ENCODE data around the gene P2RY11. TPM values are rescaled to one million over a fixed set of nuclear protein-coding genes. Genes with fewer than 3 reads are reported as not detected.

The P2RY11 gene
- total and polyA plus RNA-seq, 2 of the 4 experiments (the other 2 are of a cell fraction): 0.54 to 4.5 TPM

GRCh38 chr19:10100163-10100785, 11.2 kb upstream of the P2RY11 start:
- intact Hi-C loops (cut with micrococcal nuclease): no loop called here
- H2BK120ac ChIP-seq (ENCODE audit: low read depth, low read length): no peak overlapping the region
- ChIA-PET CTCF (interaction anchor here (1.8 kb wide), 1 partner anchor 150 kb away, joined by 4 read pairs; no protein-coding TSS in a partner anchor), POLR2A (ENCODE audit: unreplicated experiment) (no interaction called here)
- H3K18ac ChIP-seq (ENCODE audit: low read depth, low read length): no peak overlapping the region
- no peaks in the 10 kb centered on the region for H3K9me1 ChIP-seq (ENCODE audit: insufficient read depth, low read length)
- H2BK15ac ChIP-seq (ENCODE audit: low read depth, low read length): no peak overlapping the region
- H3K36me3 ChIP-seq (ENCODE audit: control insufficient read depth, insufficient read depth, low read length): no peaks in the 10 kb centered on the region
- no peak overlapping the region for H4K8ac ChIP-seq (ENCODE audit: low read depth in 2 of 2, low read length in 2 of 2)
- DNase-seq (no peak), ATAC-seq (ENCODE audit: low read depth) (no peak)
- H3K9ac ChIP-seq (ENCODE audit: low read depth, low read length): no peak overlapping the region
- no peak for TF ChIP-seq USF2 (IDR thresholded peaks at IDR 0.05; ENCODE audit: low read depth, low read length)
- TF ChIP-seq RFX5 (IDR thresholded peaks at IDR 0.05; ENCODE audit: low read depth, low read length): no peak
- TF ChIP-seq FOS (IDR thresholded peaks at IDR 0.05; ENCODE audit: low read depth, low read length): no peak
- no peak for TF ChIP-seq NFE2L2 (IDR thresholded peaks at IDR 0.05; ENCODE audit: low read depth, low read length)
- no peaks in the 10 kb centered on the region for H4K20me1 ChIP-seq (ENCODE audit: insufficient read depth, low read length)
- no peak overlapping the region for H2BK20ac ChIP-seq (ENCODE audit: low read depth, low read length)
- no peak overlapping the region for H2AK5ac ChIP-seq (ENCODE audit: low read depth, low read length)
- H3K56ac ChIP-seq (ENCODE audit: extremely low read depth, insufficient read depth, low read length): no peak overlapping the region
- no peak overlapping the region for H4K5ac ChIP-seq (ENCODE audit: low read depth, low read length)
- no TSS peak for BruUV-seq (replicated peaks)
- H3K27me3 ChIP-seq (ENCODE audit: control insufficient read depth, insufficient read depth, low read length): no peaks in the 10 kb centered on the region
- no peak overlapping the region for H2BK5ac ChIP-seq (ENCODE audit: low read depth, low read length, poor library complexity, severe bottlenecking)
- no peaks in the 10 kb centered on the region for H3K9me3 ChIP-seq (ENCODE audit: control insufficient read depth, insufficient read depth, low read length)
- no peak overlapping the region for H3K23ac ChIP-seq (ENCODE audit: low read depth, low read length)
- dilution Hi-C loops (cut with HindIII; ENCODE audit: low sequenced_read_pairs, unreplicated experiment): no loop called here
- WGBS, 2 experiments (ENCODE audit: extremely low coverage in 2 of 2, insufficient read length in 1 of 2): 100% methylated on average over 1 of the region's 5 CpGs; no CpG with 5 or more reads in 1 of the 2 experiments
- H3K4ac ChIP-seq (ENCODE audit: low read depth, low read length): no peak overlapping the region
- no peak overlapping the region for H3K14ac ChIP-seq (replicated peaks; ENCODE audit: low read depth, low read length)
- no peak overlapping the region for H2AK9ac ChIP-seq (replicated peaks; ENCODE audit: low read depth, low read length, poor library complexity)
- no peak overlapping the region for H3K4me2 ChIP-seq (ENCODE audit: low read depth, low read length)
- H3K79me1 ChIP-seq (ENCODE audit: low read depth in 1 of 2, low read length in 2 of 2): no peaks in the 10 kb centered on the region
- H2AFZ ChIP-seq (replicated peaks; ENCODE audit: low read length, poor library complexity): no peak overlapping the region
- in situ Hi-C loops (cut with MboI; ENCODE audit: low sequenced_read_pairs): no loop called here
- H3K4me1 ChIP-seq (ENCODE audit: control insufficient read depth, insufficient read depth, low read length): peaks cover 6% of the 10 kb centered on the region
- H3K4me3 ChIP-seq (ENCODE audit: insufficient read depth, low read depth, low read length): no peak overlapping the region
- no peak overlapping the region for H3K27ac ChIP-seq (ENCODE audit: insufficient read depth, low read length)
- H4K91ac ChIP-seq (ENCODE audit: insufficient read depth, low read depth, low read length): no peak overlapping the region

Measured in IMR-90 (cell line).